DOHH2 (cell line): Measurements from ENCODE around the gene LANCL2.

Source experiments
- H3F3A ChIP-seq: fragments of 200-600 bp; sonication (generic), shearing (Covaris generic); 2 replicates; pipeline ENCODE4 v1.6.0; 2016; ENCODE audit warnings: antibody characterized with exemption, mild to moderate bottlenecking; ENCODE audit not compliant: control insufficient read depth, insufficient read depth
- H3K27ac ChIP-seq: fragments of 200-600 bp; sonication (generic); 2 replicates; pipeline ENCODE4 v1.5.1; 2014; ENCODE audit warnings: low read depth, mild to moderate bottlenecking, low read length, moderate library complexity
- H3K27me3 ChIP-seq: fragments of 200-600 bp; sonication (generic); 2 replicates; pipeline ENCODE4 v1.6.1; 2014; ENCODE audit warnings: mild to moderate bottlenecking, low read length, mixed read lengths; ENCODE audit not compliant: control insufficient read depth
- H3K36me3 ChIP-seq: fragments of 200-600 bp; sonication (generic); 2 replicates; pipeline ENCODE4 v1.6.1; 2014; ENCODE audit warnings: mild to moderate bottlenecking, low read length, moderate library complexity, mixed read lengths; ENCODE audit not compliant: control insufficient read depth
- H3K4me1 ChIP-seq: fragments of 200-600 bp; sonication (generic); 2 replicates; pipeline ENCODE4 v1.6.1; 2014; ENCODE audit warnings: mild to moderate bottlenecking, low read length, mixed read lengths; ENCODE audit not compliant: control insufficient read depth
- H3K4me2 ChIP-seq: fragments of 200-600 bp; sonication (generic); 2 replicates; pipeline ENCODE4 v1.6.0; 2014; ENCODE audit warnings: mild to moderate bottlenecking, low read length, moderate library complexity
- H3K4me3 ChIP-seq: fragments of 200-600 bp; sonication (generic); 2 replicates; pipeline ENCODE4 v1.5.1; 2014; ENCODE audit warnings: mild to moderate bottlenecking, low read length, mixed read lengths
- H3K79me2 ChIP-seq: fragments of 200-600 bp; sonication (generic); 2 replicates; pipeline ENCODE4 v1.6.1; 2014; ENCODE audit warnings: mild to moderate bottlenecking, low read length, mixed read lengths; ENCODE audit not compliant: control insufficient read depth
- H3K9me2 ChIP-seq: fragments of 200-600 bp; sonication (generic); replicated peaks from 2 replicates; pipeline ENCODE4 v1.6.1; 2014; ENCODE audit warnings: mild to moderate bottlenecking, low read length, mixed read lengths; ENCODE audit not compliant: control insufficient read depth
- H3K9me3 ChIP-seq: fragments of 200-600 bp; sonication (generic); 2 replicates; pipeline ENCODE4 v1.6.1; 2014; ENCODE audit warnings: antibody characterized with exemption, low read length, mixed read lengths; ENCODE audit not compliant: control insufficient read depth, insufficient read depth
- H4K20me1 ChIP-seq: fragments of 200-600 bp; sonication (generic); 2 replicates; pipeline ENCODE4 v1.6.0; 2014; ENCODE audit warnings: low read depth, mild to moderate bottlenecking, antibody characterized with exemption, low read length, moderate library complexity; ENCODE audit not compliant: control insufficient read depth, insufficient read depth
- EZH2phosphoT487 ChIP-seq: fragments of 200-600 bp; sonication (generic); IDR thresholded peaks from 2 replicates; pipeline ENCODE4 v1.6.1; 2017; ENCODE audit warnings: borderline replicate concordance, mild to moderate bottlenecking, antibody characterized with exemption, low read length, moderate library complexity, mixed read lengths
- TF ChIP-seq, protein P1 (sequence below): fragments of 200-600 bp; sonication (generic); IDR thresholded peaks from one replicate; pipeline ENCODE4 v1.5.1; 2014; ENCODE audit warnings: antibody characterized with exemption, mild to moderate bottlenecking, low read depth, low read length; ENCODE audit not compliant: poor library complexity, severe bottlenecking

The LANCL2 gene

DNA sequence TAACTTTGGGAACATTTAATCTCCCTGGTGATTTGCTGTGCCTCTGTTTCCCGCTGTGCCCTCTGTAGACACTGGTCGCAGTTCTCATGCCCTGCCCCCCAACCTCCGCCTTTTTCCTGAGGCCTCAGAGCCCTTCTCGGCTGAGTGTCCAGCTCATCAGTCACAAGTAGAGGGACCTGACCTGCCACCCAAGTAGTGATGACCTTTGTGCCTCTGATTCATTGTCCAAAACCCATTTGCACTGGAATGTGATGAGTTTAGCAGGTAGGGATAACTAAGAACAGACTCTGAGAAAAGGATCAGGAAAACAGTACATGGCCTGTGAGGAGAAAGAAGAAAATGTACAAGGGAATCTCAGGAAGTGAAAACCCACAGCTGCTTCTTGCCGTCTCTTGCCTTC, 58.8 kb downstream of the LANCL2 start:
- H3K4me1 ChIP-seq, result no peaks in the 10 kb centered on the region
- no peaks in the 10 kb centered on the region for H3K27me3 ChIP-seq
- H4K20me1 ChIP-seq, result no peaks in the 10 kb centered on the region
- TF ChIP-seq, protein P1, sequence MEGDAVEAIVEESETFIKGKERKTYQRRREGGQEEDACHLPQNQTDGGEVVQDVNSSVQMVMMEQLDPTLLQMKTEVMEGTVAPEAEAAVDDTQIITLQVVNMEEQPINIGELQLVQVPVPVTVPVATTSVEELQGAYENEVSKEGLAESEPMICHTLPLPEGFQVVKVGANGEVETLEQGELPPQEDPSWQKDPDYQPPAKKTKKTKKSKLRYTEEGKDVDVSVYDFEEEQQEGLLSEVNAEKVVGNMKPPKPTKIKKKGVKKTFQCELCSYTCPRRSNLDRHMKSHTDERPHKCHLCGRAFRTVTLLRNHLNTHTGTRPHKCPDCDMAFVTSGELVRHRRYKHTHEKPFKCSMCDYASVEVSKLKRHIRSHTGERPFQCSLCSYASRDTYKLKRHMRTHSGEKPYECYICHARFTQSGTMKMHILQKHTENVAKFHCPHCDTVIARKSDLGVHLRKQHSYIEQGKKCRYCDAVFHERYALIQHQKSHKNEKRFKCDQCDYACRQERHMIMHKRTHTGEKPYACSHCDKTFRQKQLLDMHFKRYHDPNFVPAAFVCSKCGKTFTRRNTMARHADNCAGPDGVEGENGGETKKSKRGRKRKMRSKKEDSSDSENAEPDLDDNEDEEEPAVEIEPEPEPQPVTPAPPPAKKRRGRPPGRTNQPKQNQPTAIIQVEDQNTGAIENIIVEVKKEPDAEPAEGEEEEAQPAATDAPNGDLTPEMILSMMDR, result no peak
- TF ChIP-seq EZH2phosphoT487, result no peak
- H3K4me3 ChIP-seq, result no peak overlapping the region
- no peak overlapping the region for H3K27ac ChIP-seq
- H3K36me3 ChIP-seq, result peaks cover 3% of the 10 kb centered on the region; the same call in 1 of the 2 replicates
- no peaks in the 10 kb centered on the region for H3F3A ChIP-seq
- no peaks in the 10 kb centered on the region for H3K9me2 ChIP-seq
- H3K9me3 ChIP-seq, result no peaks in the 10 kb centered on the region
- H3K79me2 ChIP-seq, result no peaks in the 10 kb centered on the region
- no peak overlapping the region for H3K4me2 ChIP-seq

DNA sequence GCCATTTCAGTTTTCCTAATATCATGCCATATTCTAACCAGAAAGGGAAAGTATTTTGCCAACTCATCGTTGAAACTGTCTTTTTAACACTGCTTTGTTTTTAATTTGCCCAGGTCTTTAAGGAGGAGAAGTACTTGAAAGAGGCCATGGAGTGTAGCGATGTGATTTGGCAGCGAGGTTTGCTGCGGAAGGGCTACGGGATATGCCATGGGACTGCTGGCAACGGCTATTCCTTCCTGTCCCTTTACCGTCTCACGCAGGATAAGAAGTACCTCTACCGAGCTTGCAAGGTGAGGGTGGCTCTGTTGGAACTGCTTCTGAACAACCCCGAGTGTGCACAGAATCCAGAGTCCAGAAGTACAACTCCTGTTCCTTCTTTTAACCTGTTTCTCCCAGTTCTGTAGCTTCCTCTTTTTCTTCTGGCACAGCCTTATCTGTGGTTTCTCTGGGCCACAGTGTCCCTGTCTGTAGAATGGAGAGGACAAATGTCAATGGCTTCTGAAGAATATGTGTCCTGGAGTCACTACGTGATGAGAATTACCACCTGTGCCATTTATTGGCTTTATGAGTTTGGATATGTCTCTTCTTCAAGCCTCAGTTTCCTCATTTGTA, 60.1 kb downstream of the LANCL2 start:
- Histone ChIP-seq H3F3A (no peaks in the 10 kb centered on the region), H3K27ac (no peak overlapping the region), H3K4me2 (no peak overlapping the region), H4K20me1 (no peaks in the 10 kb centered on the region), H3K9me2 (no peaks in the 10 kb centered on the region), H3K36me3 (peaks cover 3% of the 10 kb centered on the region; the same call in 1 of the 2 replicates), H3K79me2 (no peaks in the 10 kb centered on the region), H3K4me1 (no peaks in the 10 kb centered on the region), H3K27me3 (no peaks in the 10 kb centered on the region), H3K9me3 (no peaks in the 10 kb centered on the region), H3K4me3 (no peak overlapping the region)
- TF ChIP-seq, protein P1, result no peak
- TF ChIP-seq EZH2phosphoT487, result no peak

DNA sequence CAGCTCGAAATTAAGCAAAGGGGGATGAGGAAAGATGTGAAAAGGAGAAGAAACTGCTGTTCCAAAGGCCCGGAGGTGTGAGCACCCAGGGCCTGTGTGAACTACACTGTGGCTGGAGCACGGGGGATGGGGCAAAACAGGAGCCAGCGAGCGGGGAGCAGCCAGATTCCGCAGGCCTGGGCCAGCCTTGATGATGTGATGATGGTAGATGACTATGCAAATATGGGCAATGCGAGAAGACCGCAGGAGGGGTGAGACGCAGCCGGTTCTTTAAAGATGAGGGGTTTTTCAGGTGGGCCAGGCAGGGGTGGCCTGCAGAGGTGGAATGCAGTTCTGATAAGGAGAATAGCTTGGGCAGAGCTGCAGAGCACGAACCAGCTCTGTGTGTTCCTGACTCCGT, 61.5 kb downstream of the LANCL2 start:
- Histone ChIP-seq H4K20me1 (no peaks in the 10 kb centered on the region), H3F3A (no peaks in the 10 kb centered on the region), H3K27ac (no peak overlapping the region), H3K9me3 (no peaks in the 10 kb centered on the region), H3K27me3 (no peaks in the 10 kb centered on the region), H3K9me2 (no peaks in the 10 kb centered on the region), H3K4me2 (no peak overlapping the region), H3K79me2 (no peaks in the 10 kb centered on the region), H3K4me3 (no peak overlapping the region), H3K4me1 (no peaks in the 10 kb centered on the region), H3K36me3 (peaks cover 3% of the 10 kb centered on the region; the same call in 1 of the 2 replicates)
- no peak for TF ChIP-seq EZH2phosphoT487
- TF ChIP-seq, protein P1, result no peak
